K562 (cell line): ENCODE results near the gene NDUFA3. TPM values are rescaled to one million over a fixed set of nuclear protein-coding genes. Genes with fewer than 3 reads are reported as not detected.
A peak's percentile ranks its signal among the peaks of the same experiment; 100 is the strongest.

Experiments used
- AFF1 ChIP-seq, 2 experiments: fragments of 450-650 bp; IDR thresholded peaks; 2 replicates each; pipeline ENCODE4 v1.6.1; 2018; ENCODE audit warnings: mild to moderate bottlenecking in 2 of 2, low read depth in 1 of 2; ENCODE audit not compliant: partially characterized antibody in 2 of 2
- BHLHE40 ChIP-seq: IDR thresholded peaks from 2 replicates; pipeline ENCODE4 v1.6.1; 2011; ENCODE audit warnings: low read length, improper control_type of control experiment
- CBX3 ChIP-seq, 2 experiments: IDR thresholded peaks; 1 replicate in 1 of 2; 2 replicates in 1 of 2; pipeline ENCODE4 v1.6.1; 2012; ENCODE audit warnings: inconsistent platforms in 2 of 2, low read length in 2 of 2, borderline replicate concordance in 1 of 2, control low read depth in 1 of 2
- CHD1 ChIP-seq: fragments of 200-600 bp; sonication (generic); IDR thresholded peaks from one replicate; pipeline ENCODE4 v1.6.1; 2012; ENCODE audit warnings: mild to moderate bottlenecking, moderate library complexity, low read length, inconsistent platforms
- EP400 ChIP-seq: fragments of 450-650 bp; IDR thresholded peaks from 2 replicates; pipeline ENCODE4 v1.6.1; 2017; ENCODE audit warnings: antibody characterized with exemption, mild to moderate bottlenecking, moderate library complexity
- ERF ChIP-seq: fragments of 450-650 bp; formaldehyde crosslinking; IDR thresholded peaks from 2 replicates; pipeline ENCODE4 v1.4.0; 2020; ENCODE audit warnings: mild to moderate bottlenecking, mixed read lengths
- ETV1 ChIP-seq: fragments of 450-650 bp; conservative IDR thresholded peaks from 2 replicates; pipeline ENCODE4 v1.6.1; 2016; ENCODE audit warnings: missing genetic modification characterization, control low read depth, low read depth, missing compliant biosample characterization
- HDAC6 ChIP-seq: IDR thresholded peaks from 2 replicates; pipeline ENCODE4 v1.6.1; 2012; ENCODE audit warnings: low read depth, mild to moderate bottlenecking, control low read depth, inconsistent platforms, low read length, moderate library complexity
- NONO ChIP-seq, 2 experiments: fragments of 200-400 bp in 1 of 2; fragments of 450-650 bp in 1 of 2; formaldehyde crosslinking in 1 of 2; IDR thresholded peaks; 2 replicates each; pipeline ENCODE4 v1.6.1; 2017; ENCODE audit warnings: low read depth in 2 of 2, mild to moderate bottlenecking in 2 of 2, moderate library complexity in 2 of 2, low read length in 1 of 2
- POLR2B ChIP-seq: fragments of 450-650 bp; IDR thresholded peaks from 2 replicates; pipeline ENCODE4 v1.6.1; 2018; ENCODE audit warnings: low read depth; ENCODE audit not compliant: partially characterized antibody
- POLR2G ChIP-seq: fragments of 200-400 bp; formaldehyde crosslinking; IDR thresholded peaks from 2 replicates; pipeline ENCODE4 v1.6.1; 2017; ENCODE audit warnings: low read depth, mild to moderate bottlenecking, antibody characterized with exemption, low read length, moderate library complexity
- ZBTB1 ChIP-seq: sonication (generic); formaldehyde crosslinking; IDR thresholded peaks from 2 replicates; pipeline ENCODE4 v1.8.1; 2023; ENCODE audit warnings: missing genetic modification reagents, low read depth, mild to moderate bottlenecking, borderline replicate concordance
- ZBTB17 ChIP-seq: fragments of 450-650 bp; formaldehyde crosslinking; IDR thresholded peaks from 2 replicates; pipeline ENCODE4 v1.4.0; 2020; ENCODE audit warnings: mild to moderate bottlenecking
- ZMIZ1 ChIP-seq, 2 experiments: fragments of 150-350 bp in 1 of 2; IDR thresholded peaks; 2 replicates each; pipeline ENCODE4 v1.6.1; 2012 to 2016; ENCODE audit warnings: low read depth in 2 of 2, low read length in 2 of 2, mild to moderate bottlenecking in 1 of 2, moderate library complexity in 1 of 2
- polyA plus RNA-seq, 8 experiments: library from polyadenylated mRNA; depleted of rRNA in 4 of 8; stranded (reverse) in 5 of 8; unstranded in 3 of 8; fragments of >200 nt; fragmentation: Nextera tagmentation in 2 of 8; fragmentation: Illumina TruSeq in 1 of 8; extraction: Ambion mirVana in 2 of 8; extraction: Trizol in 1 of 8; gene quantifications; 2 replicates each; pipeline versions ENCODE4 v1.2.1 to v1.2.3, GENCODE V29; 2011 to 2014; ENCODE audit warnings: inconsistent platforms in 1 of 8, missing spikeins in 1 of 8
- total RNA-seq, 7 experiments: library from RNA; depleted of rRNA in 6 of 7; stranded (reverse); fragments of >200 nt in 6 of 7; fragmentation: Illumina TruSeq in 2 of 7; extraction: Trizol in 2 of 7; gene quantifications; 2 replicates each; pipeline versions ENCODE4 v1.2.1 to v1.2.3, GENCODE V29; 2011 to 2021; ENCODE audit warnings: low replicate concordance in 1 of 7
- TF ChIP-seq, protein P1 (sequence below), 2 experiments: IDR thresholded peaks; 2 replicates each; pipeline ENCODE4 v1.6.1; 2011; ENCODE audit warnings: borderline replicate concordance in 1 of 2, control low read depth in 1 of 2, low read depth in 1 of 2, low read length in 1 of 2, mild to moderate bottlenecking in 1 of 2, mixed read lengths in 1 of 2, moderate library complexity in 1 of 2; ENCODE audit not compliant: insufficient read depth in 1 of 2, insufficient read length in 1 of 2, poor library complexity in 1 of 2, severe bottlenecking in 1 of 2; ENCODE audit errors: extremely low read depth in 1 of 2
- TF ChIP-seq, protein P2 (sequence below): fragments of 250-450 bp; sonication (Bioruptor Pico); IDR thresholded peaks from 2 replicates; pipeline ENCODE4 v1.8.0; 2021; ENCODE audit warnings: borderline replicate concordance, mild to moderate bottlenecking, moderate library complexity; ENCODE audit not compliant: poor library complexity, severe bottlenecking

Gene NDUFA3
- total and polyA plus RNA-seq, 9 of the 15 experiments (the other 6 are each of a cell fraction or from before 2014, with no cell fraction given) = 39.2 to 279 (median 138) TPM

DNA sequence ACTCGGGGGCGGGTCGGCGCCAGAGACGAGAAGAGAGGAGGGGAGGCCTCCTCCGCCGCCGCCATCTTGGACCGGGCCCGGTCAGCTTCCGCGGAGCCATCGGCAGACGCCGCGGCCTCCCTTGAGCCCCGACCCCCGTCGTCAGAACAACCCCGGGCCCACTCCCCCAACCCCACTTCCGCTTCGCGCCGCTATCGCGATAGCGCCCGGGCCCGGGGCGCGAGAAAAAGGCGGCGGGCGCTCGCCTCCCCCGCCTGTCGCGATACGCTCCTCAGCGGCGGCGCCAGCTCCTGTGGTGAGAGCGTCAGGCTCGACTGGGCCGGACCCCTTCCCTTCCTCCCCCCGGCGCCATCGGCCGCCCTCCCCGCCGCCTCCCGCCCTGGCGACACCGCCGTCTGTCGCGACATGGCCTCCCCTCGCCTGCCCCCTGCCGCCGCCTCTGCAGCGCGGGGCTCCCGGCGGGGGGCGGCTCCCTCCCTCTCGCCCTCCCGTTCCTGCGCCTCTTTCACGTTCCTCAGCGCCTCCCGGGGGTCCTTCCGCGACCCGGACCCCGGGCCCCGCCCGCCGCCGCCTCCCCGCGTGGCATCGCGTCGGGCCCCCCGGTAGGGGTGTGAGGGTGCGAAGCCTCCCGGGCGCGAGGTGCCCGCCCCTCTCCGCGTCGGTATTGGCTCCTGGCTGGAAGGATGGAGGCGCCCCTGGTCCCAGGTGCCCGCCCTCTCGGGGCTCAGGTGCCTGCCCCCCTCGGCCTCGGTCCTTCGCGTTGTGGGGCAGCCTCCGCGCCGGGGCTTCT is 35.2 kb downstream of the NDUFA3 start, which contains the start of gene CNOT3 (continued):
- no peak for TF ChIP-seq AFF1 (IDR thresholded peaks at IDR 0.05; ENCODE audit: low read depth in 1 of 2, partially characterized antibody in 2 of 2)
- TF ChIP-seq ZBTB1 (CRISPR knock-in tag) = peak; percentile 35; the same call in 1 of the 2 replicates
- no peak for TF ChIP-seq BHLHE40
- peak; percentile 94 for TF ChIP-seq CHD1
- 0 out of 2 replicates have a peak, but pooled peaks have one; percentile 17 for TF ChIP-seq ETV1 (tag)
- TF ChIP-seq, protein P1, sequence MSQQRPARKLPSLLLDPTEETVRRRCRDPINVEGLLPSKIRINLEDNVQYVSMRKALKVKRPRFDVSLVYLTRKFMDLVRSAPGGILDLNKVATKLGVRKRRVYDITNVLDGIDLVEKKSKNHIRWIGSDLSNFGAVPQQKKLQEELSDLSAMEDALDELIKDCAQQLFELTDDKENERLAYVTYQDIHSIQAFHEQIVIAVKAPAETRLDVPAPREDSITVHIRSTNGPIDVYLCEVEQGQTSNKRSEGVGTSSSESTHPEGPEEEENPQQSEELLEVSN (IDR thresholded peaks at IDR 0.05; ENCODE audit: borderline replicate concordance in 1 of 2, extremely low read depth in 1 of 2, insufficient read depth in 1 of 2, insufficient read length in 1 of 2, low read depth in 1 of 2, low read length in 1 of 2, poor library complexity in 1 of 2, severe bottlenecking in 1 of 2) = peak; percentile 54 to 83
- TF ChIP-seq, protein P2, sequence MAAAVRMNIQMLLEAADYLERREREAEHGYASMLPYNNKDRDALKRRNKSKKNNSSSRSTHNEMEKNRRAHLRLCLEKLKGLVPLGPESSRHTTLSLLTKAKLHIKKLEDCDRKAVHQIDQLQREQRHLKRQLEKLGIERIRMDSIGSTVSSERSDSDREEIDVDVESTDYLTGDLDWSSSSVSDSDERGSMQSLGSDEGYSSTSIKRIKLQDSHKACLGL (CRISPR knock-in tag) = no peak
- peak in 1 of 2 experiments; percentile 12; a peak in 1 of 3 replicates for TF ChIP-seq CBX3 (IDR thresholded peaks at IDR 0.05; ENCODE audit: borderline replicate concordance in 1 of 2, low read length in 2 of 2)
- TF ChIP-seq NONO (IDR thresholded peaks at IDR 0.05; ENCODE audit: low read depth in 2 of 2, low read length in 1 of 2) = peak in 1 of 2 experiments; percentile 49; a peak in 2 of 4 replicates
- no peak for TF ChIP-seq ZBTB17 (CRISPR knock-in tag)
- peak; percentile 36; the same call in 1 of the 2 replicates for TF ChIP-seq ERF (CRISPR knock-in tag)
- TF ChIP-seq HDAC6 = no peak
- TF ChIP-seq POLR2G = peak; percentile 91
- no peak for TF ChIP-seq ZMIZ1 (IDR thresholded peaks at IDR 0.05; ENCODE audit: low read depth in 2 of 2, low read length in 2 of 2)
- TF ChIP-seq EP400 = peak; percentile 87
- peak; percentile 76 for TF ChIP-seq POLR2B
